D721Med (cell line): ENCODE results near the gene KMT2D.

Experiments
- DNase-seq: peaks from one replicate; pipeline ENCODE4 v3.0.0; 2011; ENCODE audit warnings: low spot score; ENCODE audit not compliant: insufficient read length
- FAIRE-seq: peaks from 2 replicates; lab custom pipeline; 2011; peaks lifted over from hg19 to GRCh38; lab: Jason Lieb, UNC
- CTCF ChIP-seq: IDR thresholded peaks from 2 replicates; pipeline ENCODE4 v1.5.1; 2012; ENCODE audit warnings: mild to moderate bottlenecking, control low read depth; ENCODE audit not compliant: insufficient read depth; ENCODE audit errors: missing control alignments

KMT2D gene

GRCh38 chr12:49027846-49028555 is 32.6 kb downstream of the KMT2D start:
- TF ChIP-seq CTCF = no peak
- peak; percentile 17 for DNase-seq
- no peak for FAIRE-seq

- FAIRE-seq (no peak), DNase-seq (peak; percentile 12)
- no peak for TF ChIP-seq CTCF
Measured at GRCh38 chr12:49026678-49027480, 33.7 kb downstream of the KMT2D start.

- TF ChIP-seq CTCF = no peak
- DNase-seq (peak; percentile 6), FAIRE-seq (no peak)
Measured at GRCh38 chr12:49026101-49026500, 34.5 kb downstream of the KMT2D start.

GRCh38 chr12:49025463-49025862 is 35.1 kb downstream of the KMT2D start:
- FAIRE-seq = no peak
- DNase-seq = no peak
- TF ChIP-seq CTCF = no peak

- DNase-seq = no peak
- no peak for TF ChIP-seq CTCF
- FAIRE-seq = no peak
Measured at GRCh38 chr12:49024543-49024942, 36.1 kb downstream of the KMT2D start.

- no peak for TF ChIP-seq CTCF
- DNase-seq (no peak), FAIRE-seq (no peak)
Measured at GRCh38 chr12:49023812-49024211, 36.8 kb downstream of the KMT2D start.
